AG09309 (cell line): ENCODE results near the gene GPR33.
"Not testable (repeated sequence)": the region's sequence is repeated elsewhere in the genome, so short reads cannot be mapped to it uniquely, and the experiment has no call there.

ENCODE experiments used
- DNase-seq: peaks from one replicate; pipeline ENCODE4 v3.0.0-alpha.2; 2010; ENCODE audit warnings: low read depth
- H3K4me3 ChIP-seq: 2 replicates; pipeline ENCODE4 v1.5.1; 2011; ENCODE audit warnings: mild to moderate bottlenecking, low read depth, low read length, moderate library complexity; ENCODE audit not compliant: control insufficient read depth
- TF ChIP-seq, protein P1 (sequence below): IDR thresholded peaks from 2 replicates; pipeline ENCODE4 v1.5.1; 2011; ENCODE audit warnings: mild to moderate bottlenecking, low read depth, low read length, inconsistent platforms; ENCODE audit not compliant: insufficient read depth, control insufficient read depth; ENCODE audit errors: missing control alignments

Gene GPR33

DNA sequence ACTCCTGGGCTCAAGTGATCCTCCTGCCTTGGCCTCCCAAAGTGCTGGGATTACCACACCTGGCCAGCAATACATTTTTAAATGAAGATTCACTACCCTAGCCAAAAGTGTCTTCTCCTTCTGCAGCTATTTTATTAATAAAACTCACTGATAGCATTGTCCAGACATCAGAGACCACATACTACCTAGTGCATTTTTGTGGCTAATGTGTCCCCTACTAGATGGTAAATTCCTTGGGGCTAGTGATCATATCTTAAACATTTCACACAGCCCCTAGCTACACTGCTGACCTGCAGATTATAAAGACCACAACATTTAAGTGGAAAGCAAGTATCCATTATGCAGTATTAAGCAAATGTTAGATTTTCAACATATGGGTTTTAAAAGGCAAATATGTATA is 47.6 kb downstream of the GPR33 start:
- TF ChIP-seq, protein P1, sequence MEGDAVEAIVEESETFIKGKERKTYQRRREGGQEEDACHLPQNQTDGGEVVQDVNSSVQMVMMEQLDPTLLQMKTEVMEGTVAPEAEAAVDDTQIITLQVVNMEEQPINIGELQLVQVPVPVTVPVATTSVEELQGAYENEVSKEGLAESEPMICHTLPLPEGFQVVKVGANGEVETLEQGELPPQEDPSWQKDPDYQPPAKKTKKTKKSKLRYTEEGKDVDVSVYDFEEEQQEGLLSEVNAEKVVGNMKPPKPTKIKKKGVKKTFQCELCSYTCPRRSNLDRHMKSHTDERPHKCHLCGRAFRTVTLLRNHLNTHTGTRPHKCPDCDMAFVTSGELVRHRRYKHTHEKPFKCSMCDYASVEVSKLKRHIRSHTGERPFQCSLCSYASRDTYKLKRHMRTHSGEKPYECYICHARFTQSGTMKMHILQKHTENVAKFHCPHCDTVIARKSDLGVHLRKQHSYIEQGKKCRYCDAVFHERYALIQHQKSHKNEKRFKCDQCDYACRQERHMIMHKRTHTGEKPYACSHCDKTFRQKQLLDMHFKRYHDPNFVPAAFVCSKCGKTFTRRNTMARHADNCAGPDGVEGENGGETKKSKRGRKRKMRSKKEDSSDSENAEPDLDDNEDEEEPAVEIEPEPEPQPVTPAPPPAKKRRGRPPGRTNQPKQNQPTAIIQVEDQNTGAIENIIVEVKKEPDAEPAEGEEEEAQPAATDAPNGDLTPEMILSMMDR, result no peak
- H3K4me3 ChIP-seq, result no peak overlapping the region
- no peak for DNase-seq

GRCh38 chr14:31439561-31439960 is 48.3 kb downstream of the GPR33 start:
- DNase-seq, result no peak
- no peak overlapping the region for H3K4me3 ChIP-seq
- TF ChIP-seq, protein P1, result no peak

GRCh38 chr14:31437045-31437691 is 50.7 kb downstream of the GPR33 start:
- not testable (repeated sequence) for DNase-seq, H3K4me3 ChIP-seq

- TF ChIP-seq, protein P1, result no peak
- peak; percentile 93 for DNase-seq
- no peak overlapping the region for H3K4me3 ChIP-seq
Observed at GRCh38 chr14:31435276-31435675, 52.6 kb downstream of the GPR33 start.
